HL-60/S4 treated with retinoic acid at 250 ng/mL for 4 days and 3 days (cell line): ENCODE data around the gene IL10.
"Not testable (repeated sequence)": the region's sequence is repeated elsewhere in the genome, so short reads cannot be mapped to it uniquely, and the experiment has no call there.

Experiments
- in situ Hi-C: fragments of 300-500 bp; cut with MboI; formaldehyde crosslinking; loops from 2 replicates; pipeline ENCODE4 v1.7.0; 2022; ENCODE audit warnings: low sequenced_read_pairs

IL10 gene

GRCh38 chr1:206768472-206769303 lies 3.6 kb downstream of the IL10 start:
- in situ Hi-C loops = no loop called here

- in situ Hi-C loops = no loop called here
These were observed 5.9 kb downstream of the IL10 start for GRCh38 chr1:206766251-206766856.

- in situ Hi-C loops = not testable (repeated sequence)
These were observed 6.5 kb downstream of the IL10 start for GRCh38 chr1:206765771-206766170.

DNA sequence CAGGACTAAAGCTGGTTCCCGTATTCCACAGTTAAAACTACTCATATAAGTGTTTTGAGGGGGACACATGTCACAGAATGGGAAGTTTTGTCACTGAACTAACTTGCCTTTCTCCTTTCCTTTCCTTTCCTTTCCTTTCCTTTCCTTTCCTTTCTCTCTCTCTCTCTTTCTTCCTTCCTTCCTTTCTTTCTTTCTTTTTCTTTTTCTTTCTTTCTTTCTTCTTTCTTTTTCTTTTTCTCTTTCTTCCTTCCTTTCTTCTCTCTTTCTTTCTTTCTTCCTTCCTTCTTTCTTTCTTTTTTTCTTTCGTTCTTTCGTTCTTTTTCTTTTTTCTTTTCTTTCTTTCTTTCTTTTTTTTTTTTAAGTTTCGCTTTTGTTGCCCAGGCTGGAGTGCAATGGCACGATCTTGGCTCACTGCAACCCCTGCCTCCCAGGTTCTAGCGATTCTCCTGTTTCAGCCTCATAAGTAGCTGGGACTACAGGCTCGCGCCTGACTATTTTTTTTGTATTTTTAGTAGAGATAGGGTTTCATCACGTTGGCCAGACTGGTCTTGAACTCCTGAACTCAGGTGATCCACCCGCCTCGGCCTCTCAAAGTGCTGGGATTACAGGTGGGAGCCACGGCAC lies 9.4 kb downstream of the IL10 start:
- in situ Hi-C loops = not testable (repeated sequence)

DNA sequence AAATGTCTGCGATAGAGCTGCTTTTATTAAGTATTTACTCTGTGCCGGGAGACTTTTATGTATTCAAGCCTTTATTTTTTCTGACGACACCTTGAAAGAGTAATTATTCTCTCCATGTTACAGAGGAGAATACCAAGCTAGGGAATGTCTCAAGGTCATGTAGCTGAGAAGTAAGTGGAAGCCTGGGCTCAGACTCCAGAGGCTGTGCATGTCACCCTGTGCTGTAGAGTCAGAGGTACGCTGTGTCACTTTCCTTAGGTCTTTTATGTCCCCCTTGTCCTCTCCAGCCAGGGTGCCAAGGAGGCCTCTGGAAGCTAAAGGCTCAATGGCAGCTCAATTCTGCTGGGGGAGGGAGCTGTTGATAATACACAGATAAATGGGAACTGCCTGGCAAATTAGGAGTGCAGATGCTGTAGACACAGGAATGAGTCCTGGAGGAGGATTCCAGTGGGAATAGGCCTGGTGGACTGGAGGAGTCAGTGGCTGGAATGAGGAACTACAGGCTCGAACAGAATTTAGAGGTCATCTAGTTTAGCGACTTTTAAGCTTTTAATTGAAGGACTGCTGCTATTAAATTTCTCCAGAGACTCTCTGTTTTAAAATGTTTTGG lies 11.0 kb downstream of the IL10 start:
- in situ Hi-C loops = no loop called here

GRCh38 chr1:206760590-206760989 lies 11.7 kb downstream of the IL10 start:
- in situ Hi-C loops = no loop called here

DNA sequence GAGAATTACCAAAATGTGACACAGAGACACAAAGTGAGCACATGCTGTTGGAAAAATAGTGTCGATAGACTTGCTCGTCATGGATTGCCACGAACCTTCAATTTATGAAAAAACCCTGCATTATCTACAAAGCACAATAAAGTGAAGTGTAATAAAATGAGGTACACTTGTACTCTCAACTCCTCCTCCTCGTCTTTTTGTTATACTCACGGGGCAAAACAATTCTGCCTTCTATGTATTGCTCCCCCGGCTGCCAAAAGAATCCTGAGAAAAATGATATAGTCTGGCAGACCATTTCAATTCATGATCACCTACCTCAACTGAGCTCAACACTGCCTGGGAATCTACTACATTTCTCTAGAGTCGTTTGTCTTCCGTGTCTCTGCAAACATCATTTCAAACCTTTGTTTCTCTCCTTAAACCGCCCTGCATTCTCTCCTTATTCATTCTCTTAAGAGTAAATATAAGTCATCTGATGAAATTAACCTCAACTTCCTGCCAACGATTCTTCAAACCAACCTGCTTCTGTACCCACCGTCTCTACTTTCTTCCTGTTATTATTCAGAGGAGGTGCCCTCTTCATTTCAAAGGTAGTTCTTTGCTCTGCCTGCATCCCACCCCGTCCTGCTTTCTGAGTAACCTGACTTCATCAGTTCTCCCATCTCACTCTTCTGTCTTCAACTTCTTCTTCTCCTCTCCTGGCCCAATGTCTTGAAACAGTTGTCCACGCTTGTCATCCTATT lies 14.6 kb downstream of the IL10 start:
- in situ Hi-C loops = no loop called here

DNA sequence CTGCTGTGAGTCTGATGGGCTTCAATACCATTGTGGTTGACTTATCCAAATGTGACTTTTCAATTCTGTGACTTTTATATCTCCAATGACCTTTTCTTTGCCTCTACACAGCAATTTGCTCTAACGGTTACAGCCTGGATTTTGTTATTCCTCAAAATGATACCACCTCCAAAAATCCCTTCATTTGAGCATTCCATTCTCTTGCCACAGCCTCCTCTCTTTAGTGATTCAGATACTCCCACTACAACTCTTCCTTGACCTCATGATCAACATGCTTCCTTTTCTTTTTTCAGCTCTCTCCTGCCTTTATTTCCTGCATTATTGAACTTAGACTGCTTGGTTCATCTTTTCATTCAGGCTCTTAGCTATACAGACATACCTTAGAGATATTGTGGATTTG lies 18.3 kb downstream of the IL10 start:
- in situ Hi-C loops = no loop called here

GRCh38 chr1:206753141-206753540 lies 19.2 kb downstream of the IL10 start:
- in situ Hi-C loops = no loop called here

DNA sequence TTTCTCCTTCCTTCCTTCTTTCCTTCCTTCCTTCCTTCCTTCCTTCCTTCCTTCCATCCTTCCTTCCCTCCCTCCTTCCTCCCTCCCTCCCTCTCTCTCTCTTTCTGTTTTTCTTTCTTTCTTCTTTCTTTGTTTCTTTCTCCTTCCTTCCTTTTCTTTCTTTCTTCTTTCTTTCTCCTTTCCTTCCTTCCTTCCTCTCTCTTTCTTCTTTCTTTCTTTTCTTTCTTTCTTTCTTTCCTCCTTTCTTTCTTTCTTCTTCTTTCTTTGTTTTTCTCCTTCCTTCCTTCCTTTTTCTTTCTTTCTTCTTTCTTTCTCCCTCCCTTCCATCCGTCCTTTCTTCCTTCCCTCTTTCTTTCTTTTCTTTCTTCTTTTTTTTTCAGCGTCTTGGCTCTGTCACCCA lies 19.8 kb downstream of the IL10 start:
- in situ Hi-C loops = no loop called here

GRCh38 chr1:206751891-206752290 lies 20.4 kb downstream of the IL10 start:
- in situ Hi-C loops = no loop called here

DNA sequence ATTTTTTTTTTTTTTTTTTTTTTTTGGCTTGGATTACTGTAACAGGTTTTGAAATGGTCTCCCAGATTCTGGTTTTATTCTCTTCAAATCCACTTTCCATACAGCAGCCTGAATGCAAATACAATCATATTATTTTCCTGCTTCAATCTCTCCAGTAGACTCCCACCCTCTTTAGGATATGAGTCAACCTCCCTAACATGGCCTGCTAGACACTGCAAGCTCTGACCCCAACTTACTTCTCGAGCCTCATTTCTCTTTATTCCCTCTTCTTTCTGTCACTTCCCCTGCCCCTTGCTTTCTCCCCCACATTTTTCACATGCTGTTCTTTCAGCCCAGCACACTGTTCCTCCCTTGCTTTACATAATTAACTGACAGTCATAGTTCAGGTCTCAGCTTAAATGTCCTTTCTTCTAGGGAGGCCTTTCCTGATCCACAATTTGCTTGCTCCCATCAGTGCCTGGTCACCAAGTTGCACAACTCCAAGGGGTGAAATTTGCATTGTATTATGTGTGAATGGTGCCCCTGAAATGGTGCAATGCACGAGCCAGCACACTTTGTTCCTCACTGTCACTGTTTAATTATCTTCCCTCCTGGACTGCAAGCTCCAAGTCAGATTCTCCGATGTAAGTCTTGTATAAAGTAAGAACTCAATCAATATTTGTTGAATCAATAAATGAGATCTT lies 23.8 kb downstream of the IL10 start:
- in situ Hi-C loops = no loop called here

DNA sequence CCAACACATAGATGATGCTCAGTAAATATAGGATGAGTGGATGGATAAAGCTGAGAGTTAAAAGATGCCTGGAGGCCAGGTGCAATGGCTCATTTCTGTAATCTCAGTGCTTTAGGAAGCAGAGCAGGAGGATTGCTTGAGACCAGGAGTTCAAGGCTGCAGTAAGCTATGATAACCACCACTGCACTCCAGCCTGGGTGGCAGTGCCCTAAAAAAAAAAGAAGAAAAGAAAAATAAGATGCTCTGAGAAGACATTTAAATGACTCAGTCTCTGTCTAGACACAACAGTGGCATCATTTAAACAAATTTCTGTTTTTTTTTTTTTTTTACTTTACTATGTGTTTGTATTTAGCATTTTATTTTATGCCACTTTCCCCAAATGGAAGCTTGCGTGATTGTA lies 27.0 kb downstream of the IL10 start:
- in situ Hi-C loops = no loop called here

- in situ Hi-C loops = no loop called here
These were observed 27.6 kb downstream of the IL10 start for GRCh38 chr1:206744683-206745082.

GRCh38 chr1:206742719-206743383 lies 29.4 kb downstream of the IL10 start:
- in situ Hi-C loops = no loop called here

DNA sequence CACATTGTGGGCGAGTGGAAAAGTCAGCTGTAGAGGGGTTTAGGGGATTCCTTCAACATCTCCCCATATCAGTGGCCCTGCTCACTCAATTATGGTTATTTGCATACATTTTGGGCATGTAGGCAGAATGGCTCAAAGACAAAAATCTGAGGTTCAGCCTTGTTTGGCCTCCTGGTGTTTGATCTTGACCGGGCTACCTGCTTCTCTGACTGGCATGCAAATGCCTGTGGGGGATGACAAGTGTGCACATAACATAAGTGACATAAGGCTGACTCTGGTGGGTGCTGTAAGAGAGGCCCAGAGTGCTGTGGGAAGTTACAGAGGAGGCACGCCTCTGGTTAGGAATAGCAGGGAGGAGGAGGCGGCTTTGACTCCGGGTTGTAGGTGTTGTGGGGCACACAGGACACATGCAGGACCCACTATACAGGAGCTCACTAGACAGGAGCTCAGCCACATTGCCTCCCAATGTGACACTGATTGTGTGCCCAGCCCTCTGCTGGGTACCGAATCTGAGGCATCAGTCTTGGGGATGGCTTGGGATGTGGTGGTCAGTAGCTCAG lies 31.1 kb downstream of the IL10 start:
- in situ Hi-C loops = no loop called here

DNA sequence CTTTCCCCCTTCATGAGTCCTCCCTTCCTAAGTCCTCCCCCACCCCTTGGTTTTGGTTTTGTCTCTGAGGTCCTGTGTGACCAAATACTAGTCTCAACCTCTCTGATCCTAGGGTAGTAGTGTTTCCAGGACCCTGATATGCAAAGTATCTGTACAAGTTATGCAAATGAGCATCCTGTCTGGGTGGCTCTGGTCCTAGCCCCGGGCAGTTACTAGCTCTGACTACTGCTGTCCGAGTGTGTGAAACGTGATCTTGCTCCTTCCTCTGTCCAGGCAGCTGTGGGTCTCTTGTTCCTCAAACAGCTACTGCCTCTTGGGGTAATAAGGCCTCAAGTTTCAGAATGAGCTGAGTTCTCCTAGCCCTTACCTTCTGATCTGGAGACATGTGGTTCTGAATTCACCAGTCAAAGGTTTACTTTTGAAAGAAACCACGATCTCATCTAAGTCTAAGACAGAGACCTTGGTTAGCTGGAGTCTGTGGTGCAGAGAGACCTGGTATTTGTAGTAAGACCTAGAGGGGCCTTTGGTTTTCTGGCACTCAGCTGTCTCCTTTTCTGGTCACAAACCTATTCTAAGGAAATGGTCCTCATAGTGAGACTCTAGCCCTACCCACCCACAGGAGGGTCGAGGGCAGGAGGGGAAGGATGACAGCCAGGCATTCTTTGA lies 32.8 kb downstream of the IL10 start:
- in situ Hi-C loops = loop anchor here (10.0 kb wide), 1 partner anchor 175 kb away; no protein-coding TSS in a partner anchor

- in situ Hi-C loops = loop anchor here (10.0 kb wide), 1 partner anchor 176 kb away; no protein-coding TSS in a partner anchor
These were observed 33.6 kb downstream of the IL10 start for GRCh38 chr1:206738370-206739366.
